GM18909 (cell line): ENCODE data around the gene PDE8B.

ENCODE experiments used
- ATAC-seq: cut with Tn5 transposase; IDR thresholded peaks from one replicate; pipeline ENCODE4 v1.9.1; 2021; ENCODE audit warnings: mild to moderate bottlenecking; ENCODE audit not compliant: unreplicated experiment, poor library complexity

The PDE8B gene

GRCh38 chr5:77230727-77231470 lies 20.4 kb downstream of the PDE8B start:
- no peak for ATAC-seq

- ATAC-seq = no peak
These were observed 21.1 kb downstream of the PDE8B start for GRCh38 chr5:77231471-77232138.

GRCh38 chr5:77232574-77233358 lies 22.3 kb downstream of the PDE8B start:
- no peak for ATAC-seq

GRCh38 chr5:77235846-77236721 lies 25.6 kb downstream of the PDE8B start:
- ATAC-seq = no peak

- no peak for ATAC-seq
These were observed 28.8 kb downstream of the PDE8B start for GRCh38 chr5:77239126-77239741.

GRCh38 chr5:77241444-77241843 lies 31.0 kb downstream of the PDE8B start:
- no peak for ATAC-seq

GRCh38 chr5:77249475-77249874 lies 39.0 kb downstream of the PDE8B start:
- ATAC-seq = no peak

- ATAC-seq = no peak
These were observed 39.5 kb downstream of the PDE8B start for GRCh38 chr5:77250021-77250420.

GRCh38 chr5:77251921-77252320 lies 41.4 kb downstream of the PDE8B start:
- no peak for ATAC-seq

- no peak for ATAC-seq
These were observed 45.1 kb downstream of the PDE8B start for GRCh38 chr5:77255617-77256016.

GRCh38 chr5:77256406-77256805 lies 45.9 kb downstream of the PDE8B start:
- ATAC-seq = no peak

- ATAC-seq = no peak
These were observed 48.2 kb downstream of the PDE8B start for GRCh38 chr5:77258652-77259051.

GRCh38 chr5:77259476-77259875 lies 49.0 kb downstream of the PDE8B start:
- no peak for ATAC-seq

GRCh38 chr5:77262697-77263096 lies 52.2 kb downstream of the PDE8B start:
- no peak for ATAC-seq

- ATAC-seq = no peak
These were observed 55.8 kb downstream of the PDE8B start for GRCh38 chr5:77266291-77266690.

GRCh38 chr5:77267496-77267895 lies 57.0 kb downstream of the PDE8B start:
- ATAC-seq = no peak

GRCh38 chr5:77272206-77272605 lies 61.7 kb downstream of the PDE8B start:
- no peak for ATAC-seq

GRCh38 chr5:77277759-77278158 lies 67.3 kb downstream of the PDE8B start:
- no peak for ATAC-seq

- no peak for ATAC-seq
These were observed 69.6 kb downstream of the PDE8B start for GRCh38 chr5:77280036-77280435.

- ATAC-seq = no peak
These were observed 71.5 kb downstream of the PDE8B start for GRCh38 chr5:77281969-77282336.
